GM21381 (cell line): Measurements from ENCODE around the gene DERL3.
"Not testable (repeated sequence)": the region's sequence is repeated elsewhere in the genome, so short reads cannot be mapped to it uniquely, and the experiment has no call there.

Source experiments
- ATAC-seq: cut with Tn5 transposase; IDR thresholded peaks from one replicate; pipeline ENCODE4 v1.9.1; 2021; ENCODE audit warnings: mild to moderate bottlenecking, moderate library complexity; ENCODE audit not compliant: unreplicated experiment

Gene DERL3

GRCh38 chr22:23838681-23839468 is at the start of gene DERL3:
Gene DERL3, minus strand, starts transcription at chr22:23839006. Its CDS starts 19 bp downstream, at chr22:23838987.
- ATAC-seq, result peak; percentile 83

DNA sequence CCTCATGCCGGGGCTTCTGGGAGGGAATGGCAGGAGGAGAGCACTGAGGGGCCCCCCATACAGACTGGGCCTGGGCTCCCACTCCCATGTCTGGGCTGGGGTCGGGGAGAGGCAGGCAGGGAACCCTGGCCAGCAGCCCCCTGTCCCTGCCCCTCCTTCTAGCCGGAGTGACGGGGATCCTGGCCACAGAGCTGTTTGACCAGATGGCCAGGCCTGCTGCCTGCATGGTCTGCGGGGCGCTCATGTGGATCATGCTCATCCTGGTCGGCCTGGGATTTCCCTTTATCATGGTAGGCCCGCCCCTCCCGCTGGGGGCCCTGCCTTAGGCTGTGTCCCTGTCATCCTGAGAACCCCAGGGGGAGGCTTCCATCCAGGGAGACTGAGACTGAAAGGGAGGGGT is 45.3 kb upstream of the DERL3 start:
- ATAC-seq, result no peak

GRCh38 chr22:23883658-23884057 is 44.9 kb upstream of the DERL3 start:
- no peak for ATAC-seq

DNA sequence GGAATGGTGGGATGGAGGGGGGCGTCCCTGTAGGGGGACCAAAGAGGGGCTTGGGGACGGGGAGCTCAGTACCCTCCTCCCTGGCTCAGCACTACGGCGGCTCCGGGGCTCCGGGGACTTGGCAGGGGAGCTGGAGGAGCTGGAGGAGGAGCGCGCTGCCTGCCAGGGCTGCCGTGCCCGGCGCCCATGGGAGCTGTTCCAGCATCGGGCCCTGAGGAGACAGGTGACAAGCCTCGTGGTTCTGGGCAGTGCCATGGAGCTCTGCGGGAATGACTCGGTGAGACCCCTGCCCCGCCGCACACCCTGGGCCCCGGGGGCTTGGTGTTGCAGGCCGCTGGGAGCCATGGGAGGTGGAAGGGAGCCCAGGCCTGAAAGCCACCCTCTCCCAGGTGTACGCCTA is 43.6 kb upstream of the DERL3 start:
- no peak for ATAC-seq

GRCh38 chr22:23878219-23878618 is 39.4 kb upstream of the DERL3 start:
- ATAC-seq, result no peak

DNA sequence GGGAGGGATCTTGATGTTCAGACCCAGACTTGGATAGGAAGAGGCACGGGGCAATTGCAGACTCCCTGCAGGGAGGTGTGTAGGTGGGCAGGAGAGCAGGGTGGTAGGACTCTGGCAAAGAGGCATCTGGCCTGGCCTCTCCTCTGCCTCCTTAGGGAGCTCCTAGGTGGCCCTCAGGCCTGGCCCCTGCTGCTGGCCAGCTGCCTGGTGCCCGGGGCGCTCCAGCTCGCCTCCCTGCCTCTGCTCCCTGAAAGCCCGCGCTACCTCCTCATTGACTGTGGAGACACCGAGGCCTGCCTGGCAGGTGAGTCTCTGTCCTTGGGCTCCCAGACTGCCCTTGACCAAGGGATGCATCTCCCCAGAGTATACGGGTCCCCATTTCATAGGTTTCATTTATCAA is 38.8 kb upstream of the DERL3 start:
- ATAC-seq, result no peak

DNA sequence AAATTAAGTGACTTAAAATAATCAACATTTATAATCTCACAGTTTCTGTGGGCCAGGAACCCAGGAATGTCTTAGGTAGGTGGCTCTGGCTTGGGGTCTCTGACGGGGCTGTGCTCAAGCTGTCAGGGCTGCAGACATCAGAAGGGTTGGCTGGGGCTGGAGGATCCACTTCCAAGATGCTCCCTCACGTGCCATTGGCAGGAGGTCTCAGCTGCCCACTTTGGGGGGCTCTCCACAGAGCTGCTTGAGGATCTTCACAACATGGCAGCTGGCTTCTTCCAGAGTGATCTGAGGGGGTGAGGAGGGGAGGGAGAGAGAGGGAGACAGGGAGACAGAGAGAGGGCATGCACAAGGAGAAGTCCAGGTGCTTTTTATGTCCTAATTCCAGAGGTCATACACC is 37.0 kb upstream of the DERL3 start:
- ATAC-seq, result no peak

DNA sequence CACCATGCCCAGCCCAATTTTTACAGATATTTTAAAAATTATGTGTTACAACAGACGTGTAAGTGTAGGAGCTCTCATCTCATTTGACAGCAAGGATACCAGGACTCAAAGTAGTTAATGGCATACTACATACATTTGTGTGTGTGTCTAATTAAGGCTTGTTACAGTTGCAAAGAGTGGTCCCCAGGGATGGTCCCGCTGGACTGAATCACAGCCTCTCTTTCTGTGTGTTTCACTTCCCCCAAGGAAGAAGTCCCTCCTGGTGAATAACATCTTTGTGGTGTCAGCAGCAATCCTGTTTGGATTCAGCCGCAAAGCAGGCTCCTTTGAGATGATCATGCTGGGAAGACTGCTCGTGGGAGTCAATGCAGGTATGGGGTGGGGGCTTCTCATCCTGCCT is 36.1 kb upstream of the DERL3 start:
- ATAC-seq, result no peak

GRCh38 chr22:23868580-23868979 is 29.8 kb upstream of the DERL3 start:
- no peak for ATAC-seq

DNA sequence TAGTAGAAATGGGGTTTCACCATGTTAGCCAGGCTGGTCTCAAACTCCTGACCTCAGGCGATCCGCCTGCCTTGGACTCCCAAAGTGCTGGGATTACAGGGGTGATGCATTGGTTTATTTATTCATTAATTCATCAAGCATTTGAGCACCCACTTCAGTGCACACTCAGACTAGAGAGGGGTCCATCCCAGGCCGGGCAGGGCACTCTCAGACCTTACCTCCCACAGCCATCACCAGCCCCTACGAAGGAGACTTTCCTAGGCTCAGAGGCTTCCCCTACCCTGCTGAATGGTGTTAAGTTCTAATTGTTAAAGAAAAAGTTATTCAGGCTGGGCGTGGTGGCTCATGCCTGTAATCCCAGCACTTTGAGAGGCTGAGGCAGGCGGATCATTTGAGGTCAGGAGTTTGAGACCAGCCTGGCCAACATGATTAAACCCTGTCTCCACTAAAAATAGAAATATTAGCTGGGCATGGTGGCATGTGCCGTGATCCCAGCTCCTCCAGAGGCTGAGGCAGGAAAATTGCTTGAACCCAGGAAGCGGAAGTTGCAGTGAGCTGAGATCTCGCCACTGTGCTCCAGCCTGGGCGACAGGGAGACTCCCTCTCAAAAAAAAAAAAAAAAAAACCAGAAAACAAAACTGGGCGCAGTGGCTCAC is 25.8 kb upstream of the DERL3 start:
- not testable (repeated sequence) for ATAC-seq

- ATAC-seq, result no peak
These were observed 23.3 kb upstream of the DERL3 start for GRCh38 chr22:23862103-23862502.

DNA sequence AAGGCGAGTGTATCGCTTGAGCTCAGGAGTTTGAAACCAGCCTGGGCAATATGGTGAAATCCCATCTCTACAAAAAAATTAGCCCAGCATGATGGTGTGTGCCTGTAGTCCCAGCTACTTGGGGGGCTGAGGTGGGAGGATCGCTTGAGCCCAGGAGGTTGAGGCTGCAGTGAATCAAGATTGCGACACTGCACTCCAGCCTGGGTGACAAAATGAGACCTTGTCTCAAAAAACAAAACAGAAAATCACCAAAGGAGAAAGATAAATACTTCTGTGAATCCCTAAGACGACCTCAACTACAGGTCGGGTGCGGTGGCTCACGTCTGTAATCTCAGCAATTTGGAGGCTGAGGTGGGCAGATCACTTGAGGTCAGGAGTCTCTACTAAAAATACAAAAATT is 21.4 kb upstream of the DERL3 start:
- ATAC-seq, result not testable (repeated sequence)

DNA sequence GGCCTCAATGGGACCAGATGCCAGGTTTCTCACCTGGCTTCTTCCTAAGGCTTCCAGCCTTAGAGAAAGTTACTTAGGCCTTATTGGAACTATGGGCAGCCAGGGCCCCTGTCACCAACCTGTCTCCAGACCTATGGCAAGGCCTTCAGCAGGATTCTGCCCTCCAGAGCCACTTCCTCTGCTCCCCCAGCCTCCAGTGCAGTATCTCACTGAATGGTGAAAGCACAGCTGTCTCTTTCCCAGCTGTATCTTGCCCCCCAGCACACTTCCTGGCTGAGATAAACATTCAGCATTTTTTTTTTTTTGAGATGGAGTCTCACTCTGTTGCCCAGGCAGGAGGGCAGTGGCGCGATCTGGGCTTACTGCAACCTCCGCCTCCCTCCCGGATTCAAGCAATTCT is 20.4 kb upstream of the DERL3 start:
- no peak for ATAC-seq

DNA sequence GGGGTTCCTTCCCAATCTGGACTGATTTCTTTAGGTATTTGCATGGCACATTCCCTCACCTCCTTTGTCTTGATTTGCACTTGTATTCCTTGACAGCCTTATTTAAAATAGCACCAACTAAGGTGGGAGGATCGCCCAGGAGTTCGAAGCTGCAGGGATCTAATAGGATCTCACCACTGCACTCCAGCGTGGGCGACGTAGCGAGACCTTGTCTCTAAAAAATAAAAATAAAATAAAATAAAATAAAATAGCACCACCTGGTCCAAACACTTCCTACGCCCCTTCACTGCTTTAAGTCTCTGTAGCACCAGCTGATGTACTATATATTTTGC is 19.6 kb upstream of the DERL3 start:
- no peak for ATAC-seq

DNA sequence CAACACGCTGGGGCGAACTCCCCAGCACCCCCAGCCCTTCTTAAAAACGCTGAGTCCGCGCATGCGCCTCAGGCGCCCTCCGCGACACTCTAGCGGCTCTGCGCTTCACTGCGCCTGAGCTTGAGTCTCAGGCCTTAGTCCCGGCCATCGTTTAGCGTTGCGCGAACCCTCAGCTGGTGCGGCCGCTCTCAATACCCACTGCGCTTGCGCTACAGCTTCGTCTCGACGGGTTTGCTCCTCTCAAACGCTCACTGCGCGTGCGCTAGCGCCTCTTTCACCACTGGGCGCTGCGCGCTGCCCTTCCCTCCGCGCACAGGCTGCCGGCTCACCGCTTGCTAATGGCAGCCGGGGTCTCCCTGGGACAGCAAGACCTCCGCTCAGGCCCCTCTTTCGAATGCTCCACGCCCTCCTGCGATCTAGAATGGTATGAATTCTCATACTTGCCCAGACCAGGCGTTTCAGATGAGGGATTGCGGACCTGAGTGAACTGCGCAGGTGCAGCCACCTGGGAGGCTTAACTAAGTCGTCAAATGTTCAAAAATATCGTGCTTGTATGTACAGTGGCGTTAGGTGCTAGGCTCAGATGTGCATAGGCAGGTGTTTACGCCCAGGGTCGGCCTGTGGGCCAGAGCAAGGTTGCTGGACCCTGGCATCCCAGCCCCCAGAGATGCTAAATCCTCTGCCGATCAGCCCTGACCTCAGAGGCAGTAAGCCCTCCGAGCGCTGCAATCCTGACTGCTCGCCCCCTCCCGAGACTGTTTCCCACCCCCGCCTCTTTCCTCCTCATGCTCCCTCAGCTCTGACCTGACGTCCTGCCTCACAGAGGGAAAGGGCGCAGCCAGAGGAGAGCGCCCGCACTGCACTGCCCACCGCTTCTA is 19.0 kb upstream of the DERL3 start, which contains the start of gene SLC2A11:
Gene SLC2A11, plus strand, starts transcription at position 270 of the 878 bp plus-strand sequence. Its CDS starts 125 bp downstream, at position 395.
- peak; percentile 94 for ATAC-seq

GRCh38 chr22:23856721-23857605 is 18.2 kb upstream of the DERL3 start:
- peak; percentile 40 for ATAC-seq

- ATAC-seq, result peak; percentile 63
These were observed 11.4 kb upstream of the DERL3 start for GRCh38 chr22:23850136-23850611.

GRCh38 chr22:23849009-23850006 is 10.5 kb upstream of the DERL3 start:
- ATAC-seq, result no peak
